Esophagus squamous epithelium (tissue), 4 donors: ENCODE data around the gene FAM241B.
A peak's percentile ranks its signal among the peaks of the same experiment; 100 is the strongest.

ENCODE experiments used
- POLR2A ChIP-seq, 4 donors: fragments of 450-650 bp; IDR thresholded peaks; one replicate each; pipeline ENCODE4 v1.6.1; 2017; ENCODE audit warnings: antibody characterized with exemption in 4 of 4, mild to moderate bottlenecking in 4 of 4, moderate library complexity in 3 of 4
- TF ChIP-seq, protein P1 (sequence below), 6 experiments: fragments of 450-650 bp in 4 of 6; fragments of 200-600 bp in 2 of 6; sonication (generic) in 2 of 6; IDR thresholded peaks; one replicate each; pipeline ENCODE4 v1.5.1; 2016 to 2019; ENCODE audit warnings: antibody characterized with exemption in 6 of 6, mild to moderate bottlenecking in 4 of 6, moderate library complexity in 4 of 6

DNA sequence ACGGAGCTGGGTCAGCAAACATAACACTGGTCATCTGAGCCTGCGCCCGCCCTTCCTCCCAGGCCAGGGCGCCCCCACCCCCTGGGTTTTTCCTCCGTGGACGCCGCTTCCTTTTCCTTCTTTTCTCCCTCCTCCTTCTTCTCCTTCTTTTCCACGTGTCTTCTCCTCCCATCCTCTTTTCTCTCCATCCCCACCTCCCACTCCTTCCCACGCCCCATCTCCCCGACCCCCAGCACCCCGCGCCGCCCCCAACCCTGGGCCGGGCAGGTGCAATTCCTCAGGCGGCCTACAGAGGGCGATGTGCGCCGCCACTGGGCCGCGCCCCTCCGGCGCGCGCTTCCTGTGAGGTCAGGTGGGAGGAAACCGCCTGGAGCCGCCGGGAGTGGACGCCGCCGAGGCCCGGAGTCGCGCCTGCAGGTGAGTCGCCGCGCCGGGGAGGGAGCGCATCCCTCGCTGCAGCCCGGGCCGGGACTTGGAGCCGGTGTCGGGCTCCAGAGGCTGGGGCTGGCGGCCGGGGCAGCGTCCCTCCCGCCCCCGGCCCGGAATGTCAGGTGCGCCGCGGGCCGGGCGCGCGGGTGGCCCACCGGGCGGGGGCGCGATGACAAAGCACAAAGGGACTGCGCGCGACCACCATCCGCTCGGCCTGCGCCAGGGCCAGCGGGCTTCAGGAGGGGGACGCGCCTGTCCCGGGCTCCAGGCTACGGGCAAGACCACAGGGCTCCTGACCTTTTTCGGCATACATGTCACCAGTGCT lies at the start of gene FAM241B:
- TF ChIP-seq, protein P1, sequence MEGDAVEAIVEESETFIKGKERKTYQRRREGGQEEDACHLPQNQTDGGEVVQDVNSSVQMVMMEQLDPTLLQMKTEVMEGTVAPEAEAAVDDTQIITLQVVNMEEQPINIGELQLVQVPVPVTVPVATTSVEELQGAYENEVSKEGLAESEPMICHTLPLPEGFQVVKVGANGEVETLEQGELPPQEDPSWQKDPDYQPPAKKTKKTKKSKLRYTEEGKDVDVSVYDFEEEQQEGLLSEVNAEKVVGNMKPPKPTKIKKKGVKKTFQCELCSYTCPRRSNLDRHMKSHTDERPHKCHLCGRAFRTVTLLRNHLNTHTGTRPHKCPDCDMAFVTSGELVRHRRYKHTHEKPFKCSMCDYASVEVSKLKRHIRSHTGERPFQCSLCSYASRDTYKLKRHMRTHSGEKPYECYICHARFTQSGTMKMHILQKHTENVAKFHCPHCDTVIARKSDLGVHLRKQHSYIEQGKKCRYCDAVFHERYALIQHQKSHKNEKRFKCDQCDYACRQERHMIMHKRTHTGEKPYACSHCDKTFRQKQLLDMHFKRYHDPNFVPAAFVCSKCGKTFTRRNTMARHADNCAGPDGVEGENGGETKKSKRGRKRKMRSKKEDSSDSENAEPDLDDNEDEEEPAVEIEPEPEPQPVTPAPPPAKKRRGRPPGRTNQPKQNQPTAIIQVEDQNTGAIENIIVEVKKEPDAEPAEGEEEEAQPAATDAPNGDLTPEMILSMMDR (IDR thresholded peaks at IDR 0.05) = peak; percentile 86 to 99 (median 92)
- peak in 1 of 4 donors; percentile 25 for TF ChIP-seq POLR2A (IDR thresholded peaks at IDR 0.05)
